GM12874 (cell line): ENCODE measurements around the gene UGT1A7.
"Not testable (repeated sequence)": the region's sequence is repeated elsewhere in the genome, so short reads cannot be mapped to it uniquely, and the experiment has no call there.

ENCODE experiments used
- TF ChIP-seq, protein P1 (sequence below): IDR thresholded peaks from 2 replicates; pipeline ENCODE4 v1.5.1; 2011; ENCODE audit warnings: low read depth, mild to moderate bottlenecking, control low read depth, low read length, moderate library complexity; ENCODE audit not compliant: insufficient read depth

Gene UGT1A7

DNA sequence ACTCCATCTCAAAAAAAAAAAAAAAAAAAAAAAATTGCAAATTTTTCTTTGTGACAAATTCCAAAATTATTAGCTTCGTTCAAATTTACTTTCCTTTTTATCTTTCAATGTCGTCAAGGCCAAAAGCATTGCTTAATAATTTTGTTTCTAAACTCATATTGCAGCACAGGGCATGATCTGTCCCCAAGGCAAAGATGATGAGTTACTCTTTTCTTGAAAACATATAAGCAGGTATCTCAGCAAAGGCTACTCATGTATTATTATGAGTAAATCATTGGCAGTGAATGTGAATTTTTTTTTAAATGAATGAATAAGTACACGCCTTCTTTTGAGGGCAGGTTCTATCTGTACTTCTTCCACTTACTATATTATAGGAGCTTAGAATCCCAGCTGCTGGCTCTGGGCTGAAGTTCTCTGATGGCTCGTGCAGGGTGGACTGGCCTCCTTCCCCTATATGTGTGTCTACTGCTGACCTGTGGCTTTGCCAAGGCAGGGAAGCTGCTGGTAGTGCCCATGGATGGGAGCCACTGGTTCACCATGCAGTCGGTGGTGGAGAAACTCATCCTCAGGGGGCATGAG lies at the start of gene UGT1A7:
Gene UGT1A7 (plus strand): TSS at position 381 of the 579 bp plus-strand sequence. CDS start 37 bp downstream, at position 418.
- TF ChIP-seq, protein P1, sequence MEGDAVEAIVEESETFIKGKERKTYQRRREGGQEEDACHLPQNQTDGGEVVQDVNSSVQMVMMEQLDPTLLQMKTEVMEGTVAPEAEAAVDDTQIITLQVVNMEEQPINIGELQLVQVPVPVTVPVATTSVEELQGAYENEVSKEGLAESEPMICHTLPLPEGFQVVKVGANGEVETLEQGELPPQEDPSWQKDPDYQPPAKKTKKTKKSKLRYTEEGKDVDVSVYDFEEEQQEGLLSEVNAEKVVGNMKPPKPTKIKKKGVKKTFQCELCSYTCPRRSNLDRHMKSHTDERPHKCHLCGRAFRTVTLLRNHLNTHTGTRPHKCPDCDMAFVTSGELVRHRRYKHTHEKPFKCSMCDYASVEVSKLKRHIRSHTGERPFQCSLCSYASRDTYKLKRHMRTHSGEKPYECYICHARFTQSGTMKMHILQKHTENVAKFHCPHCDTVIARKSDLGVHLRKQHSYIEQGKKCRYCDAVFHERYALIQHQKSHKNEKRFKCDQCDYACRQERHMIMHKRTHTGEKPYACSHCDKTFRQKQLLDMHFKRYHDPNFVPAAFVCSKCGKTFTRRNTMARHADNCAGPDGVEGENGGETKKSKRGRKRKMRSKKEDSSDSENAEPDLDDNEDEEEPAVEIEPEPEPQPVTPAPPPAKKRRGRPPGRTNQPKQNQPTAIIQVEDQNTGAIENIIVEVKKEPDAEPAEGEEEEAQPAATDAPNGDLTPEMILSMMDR: no peak

DNA sequence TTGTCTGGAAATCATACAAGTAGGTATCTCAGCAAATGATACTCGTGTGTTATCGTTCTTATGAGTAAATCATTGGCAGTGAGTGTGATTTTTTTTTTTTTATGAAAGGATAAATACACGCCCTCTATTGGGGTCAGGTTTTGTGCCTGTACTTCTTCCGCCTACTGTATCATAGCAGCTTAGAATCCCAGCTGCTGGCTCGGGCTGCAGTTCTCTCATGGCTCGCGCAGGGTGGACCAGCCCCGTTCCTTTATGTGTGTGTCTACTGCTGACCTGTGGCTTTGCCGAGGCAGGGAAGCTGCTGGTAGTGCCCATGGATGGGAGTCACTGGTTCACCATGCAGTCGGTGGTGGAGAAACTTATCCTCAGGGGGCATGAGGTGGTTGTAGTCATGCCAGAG lies 45.4 kb upstream of the UGT1A7 start, which contains the start of gene UGT1A10:
Gene UGT1A10 (plus strand): TSS at position 143 of the 400 bp plus-strand sequence. CDS start 75 bp downstream, at position 218.
- TF ChIP-seq, protein P1: not testable (repeated sequence)

DNA sequence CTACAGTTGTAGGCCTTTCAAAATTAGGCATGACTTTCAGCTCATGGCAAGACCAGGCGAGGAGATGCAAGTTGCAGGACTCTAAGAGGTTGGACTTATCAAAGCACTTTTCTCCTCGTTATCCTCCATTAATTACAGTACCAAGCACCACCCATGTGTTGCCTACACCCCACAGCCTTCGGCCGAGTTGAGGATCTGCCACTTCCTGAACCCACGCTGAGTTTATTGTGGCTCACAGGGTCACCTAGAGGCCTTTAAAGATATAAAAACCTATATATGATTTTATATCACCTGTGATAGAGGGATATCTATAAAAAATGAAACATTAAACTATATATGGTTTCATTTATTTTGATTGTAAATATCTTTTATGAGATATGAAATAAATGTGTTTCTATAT lies 42.9 kb upstream of the UGT1A7 start:
- TF ChIP-seq, protein P1: no peak

DNA sequence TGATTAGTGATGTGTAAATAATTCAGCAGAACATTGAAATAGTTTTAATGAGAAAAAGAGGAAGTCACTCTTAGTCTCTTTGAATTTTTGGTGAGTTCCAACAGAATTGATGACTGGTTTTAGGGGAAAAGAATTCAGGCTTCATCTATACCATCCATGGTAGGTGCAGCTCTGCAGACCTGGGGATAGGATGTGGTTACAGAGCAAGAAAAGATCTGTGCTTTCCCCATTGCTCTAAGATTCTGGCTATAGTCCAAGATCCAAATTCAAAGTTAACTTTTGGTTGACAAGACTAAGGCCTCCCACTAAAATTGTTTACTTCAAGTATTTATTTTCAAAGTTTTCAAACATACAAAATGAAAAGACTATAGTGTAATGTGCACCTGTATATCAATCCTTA lies 41.8 kb upstream of the UGT1A7 start:
- TF ChIP-seq, protein P1: no peak

DNA sequence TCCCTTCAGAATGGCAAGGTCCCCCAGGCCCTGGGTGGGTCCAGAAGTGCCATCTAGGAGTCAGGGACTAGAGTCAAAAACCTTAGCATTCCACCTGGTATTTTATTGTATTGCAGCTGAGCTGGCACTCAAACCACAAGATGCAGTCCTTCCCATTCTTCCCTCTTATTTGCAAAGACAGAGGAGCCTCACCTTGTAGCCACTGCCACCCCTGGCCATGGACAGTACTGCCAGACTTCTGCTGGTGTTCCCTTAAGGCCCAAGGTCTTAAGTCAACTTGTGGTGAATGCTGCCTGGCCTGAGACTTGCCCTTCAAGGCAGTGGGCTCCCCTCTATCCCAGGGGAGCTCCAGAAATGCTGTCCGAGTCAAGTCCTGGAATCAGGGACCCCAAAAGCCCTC lies 38.6 kb upstream of the UGT1A7 start:
- TF ChIP-seq, protein P1: peak; percentile 23; the same call in 1 of the 2 replicates

DNA sequence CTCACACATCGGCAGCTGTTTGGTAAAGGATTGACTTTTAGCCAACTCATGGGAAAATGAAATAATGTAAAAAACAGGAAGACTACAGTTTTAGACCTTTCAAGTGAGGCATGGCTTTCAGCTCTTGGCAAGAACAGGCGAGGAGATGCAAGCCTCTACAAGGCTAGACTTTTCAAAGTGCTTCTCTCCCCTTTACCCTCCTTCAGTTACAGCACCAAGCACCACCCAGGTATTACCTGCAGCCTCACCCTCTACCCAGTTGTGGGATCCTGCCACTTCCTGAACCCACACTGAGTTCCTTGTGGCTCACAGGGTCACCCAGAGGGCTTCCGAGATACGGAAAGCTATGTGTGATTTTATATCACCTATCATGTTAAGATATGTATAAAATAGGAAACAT lies 30.7 kb upstream of the UGT1A7 start:
- TF ChIP-seq, protein P1: no peak

DNA sequence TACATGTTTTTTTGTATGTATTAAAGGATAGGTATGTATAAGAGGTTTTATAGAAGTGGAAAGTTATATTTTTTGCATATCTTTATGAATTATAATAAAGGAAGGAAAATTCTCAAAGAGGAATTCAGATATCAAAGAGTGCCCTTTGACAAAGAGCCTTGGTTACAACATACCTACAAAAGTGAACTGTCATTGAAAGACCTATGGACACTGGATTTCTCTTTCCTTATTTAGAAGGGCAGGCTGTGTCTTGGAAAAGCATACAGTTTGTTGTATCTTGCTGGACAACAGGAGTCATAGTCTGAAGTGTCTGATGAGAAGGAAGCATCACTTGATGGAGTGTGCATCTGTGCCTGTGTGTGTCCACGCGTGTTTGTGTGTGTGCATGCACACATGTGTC lies 30.3 kb upstream of the UGT1A7 start:
- TF ChIP-seq, protein P1: no peak

DNA sequence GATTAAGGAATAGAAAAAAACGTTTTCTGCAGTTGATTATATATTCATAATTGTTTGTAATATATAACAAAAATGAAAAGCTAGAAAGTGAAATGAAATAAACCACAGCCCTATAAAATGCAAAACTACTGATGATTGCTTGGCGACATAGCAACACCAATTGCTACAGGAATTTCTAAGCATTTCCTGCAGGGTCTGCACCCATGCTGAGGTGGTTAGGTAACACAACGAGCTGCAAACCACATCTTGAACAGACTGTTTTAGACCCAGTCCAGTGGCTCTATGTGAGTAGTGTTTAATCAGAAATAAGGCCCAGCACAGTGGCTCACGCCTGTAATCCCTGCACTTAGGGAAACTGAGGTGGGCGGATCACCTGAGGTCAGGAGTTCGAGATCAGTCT lies 27.2 kb upstream of the UGT1A7 start:
- TF ChIP-seq, protein P1: no peak
